Endothelial cell (in vitro differentiated cells): Measurements from ENCODE around the gene NPAS1. TPM values are rescaled to one million over a fixed set of nuclear protein-coding genes. Genes with fewer than 3 reads are reported as not detected.
A peak's percentile ranks its signal among the peaks of the same experiment; 100 is the strongest.
"Not testable (repeated sequence)": the region's sequence is repeated elsewhere in the genome, so short reads cannot be mapped to it uniquely, and the experiment has no call there.

Experiments
- DNase-seq: peaks from one replicate; pipeline ENCODE4 v3.0.0; 2021; ENCODE audit warnings: low spot score
- H3K27ac Mint-ChIP-seq: one replicate; pipeline ENCODE4 v1.8.0; 2021; ENCODE audit warnings: mixed read lengths, inconsistent platforms; ENCODE audit not compliant: unreplicated experiment
- H3K27me3 Mint-ChIP-seq: one replicate; pipeline ENCODE4 v1.8.0; 2021; ENCODE audit warnings: mild to moderate bottlenecking, moderate library complexity, mixed read lengths, inconsistent platforms; ENCODE audit not compliant: unreplicated experiment
- H3K36me3 Mint-ChIP-seq: one replicate; pipeline ENCODE4 v1.8.0; 2021; ENCODE audit warnings: mild to moderate bottlenecking, low read depth, mixed read lengths, inconsistent platforms; ENCODE audit not compliant: unreplicated experiment
- H3K4me1 Mint-ChIP-seq: one replicate; pipeline ENCODE4 v1.8.0; 2021; ENCODE audit warnings: mild to moderate bottlenecking, mixed read lengths, inconsistent platforms; ENCODE audit not compliant: unreplicated experiment
- H3K4me3 Mint-ChIP-seq: one replicate; pipeline ENCODE4 v1.8.0; 2021; ENCODE audit warnings: mild to moderate bottlenecking, mixed read lengths, inconsistent platforms; ENCODE audit not compliant: unreplicated experiment
- H3K9me3 Mint-ChIP-seq: one replicate; pipeline ENCODE4 v1.8.0; 2021; ENCODE audit warnings: mixed read lengths, inconsistent platforms; ENCODE audit not compliant: unreplicated experiment
- total RNA-seq: library from RNA; stranded (reverse); fragmentation: NEBNext Ultra II Directional; extraction: Animal tissue kit (Norgen Biotek cat#: 25700); gene quantifications from one replicate; pipeline ENCODE4 v1.2.1, GENCODE V29; 2021; ENCODE audit not compliant: unreplicated experiment
- TF ChIP-seq, protein P1 (sequence below): fragments of 200-600 bp; sonication (generic); IDR thresholded peaks from one replicate; pipeline ENCODE4 v1.5.0; 2021; ENCODE audit warnings: antibody characterized with exemption; ENCODE audit not compliant: unreplicated experiment

Gene NPAS1
- total RNA-seq, 1 donor from 2014 or later = 1.0 TPM

DNA sequence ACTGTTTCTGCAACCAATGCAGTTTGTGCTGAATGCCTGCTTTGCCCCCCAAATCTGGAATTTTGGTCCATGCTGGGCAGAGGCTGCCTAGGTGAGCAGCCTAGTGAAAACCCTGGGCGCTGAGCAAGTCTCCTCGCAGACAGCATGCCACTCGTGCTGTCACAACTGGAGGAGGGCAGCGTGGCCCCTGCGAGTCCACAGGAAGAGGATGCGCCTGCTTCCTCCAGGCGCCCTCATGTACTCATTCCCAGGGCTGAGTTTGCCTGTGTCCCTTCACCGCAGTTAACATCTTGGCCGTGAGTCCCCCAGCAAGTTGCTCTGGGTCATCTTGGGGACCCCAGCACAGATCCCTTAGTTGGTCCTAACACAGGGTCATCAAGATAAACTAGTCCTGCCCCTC is 55.0 kb downstream of the NPAS1 start:
- Mint-ChIP-seq H3K27me3 (peaks cover 7% of the 10 kb centered on the region), H3K4me1 (peaks cover 23% of the 10 kb centered on the region), H3K9me3 (no peaks in the 10 kb centered on the region), H3K27ac (peak overlapping the region; percentile 72), H3K36me3 (peaks cover 33% of the 10 kb centered on the region), H3K4me3 (no peak overlapping the region)
- peak; percentile 26 for DNase-seq
- TF ChIP-seq, protein P1, sequence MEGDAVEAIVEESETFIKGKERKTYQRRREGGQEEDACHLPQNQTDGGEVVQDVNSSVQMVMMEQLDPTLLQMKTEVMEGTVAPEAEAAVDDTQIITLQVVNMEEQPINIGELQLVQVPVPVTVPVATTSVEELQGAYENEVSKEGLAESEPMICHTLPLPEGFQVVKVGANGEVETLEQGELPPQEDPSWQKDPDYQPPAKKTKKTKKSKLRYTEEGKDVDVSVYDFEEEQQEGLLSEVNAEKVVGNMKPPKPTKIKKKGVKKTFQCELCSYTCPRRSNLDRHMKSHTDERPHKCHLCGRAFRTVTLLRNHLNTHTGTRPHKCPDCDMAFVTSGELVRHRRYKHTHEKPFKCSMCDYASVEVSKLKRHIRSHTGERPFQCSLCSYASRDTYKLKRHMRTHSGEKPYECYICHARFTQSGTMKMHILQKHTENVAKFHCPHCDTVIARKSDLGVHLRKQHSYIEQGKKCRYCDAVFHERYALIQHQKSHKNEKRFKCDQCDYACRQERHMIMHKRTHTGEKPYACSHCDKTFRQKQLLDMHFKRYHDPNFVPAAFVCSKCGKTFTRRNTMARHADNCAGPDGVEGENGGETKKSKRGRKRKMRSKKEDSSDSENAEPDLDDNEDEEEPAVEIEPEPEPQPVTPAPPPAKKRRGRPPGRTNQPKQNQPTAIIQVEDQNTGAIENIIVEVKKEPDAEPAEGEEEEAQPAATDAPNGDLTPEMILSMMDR = no peak

DNA sequence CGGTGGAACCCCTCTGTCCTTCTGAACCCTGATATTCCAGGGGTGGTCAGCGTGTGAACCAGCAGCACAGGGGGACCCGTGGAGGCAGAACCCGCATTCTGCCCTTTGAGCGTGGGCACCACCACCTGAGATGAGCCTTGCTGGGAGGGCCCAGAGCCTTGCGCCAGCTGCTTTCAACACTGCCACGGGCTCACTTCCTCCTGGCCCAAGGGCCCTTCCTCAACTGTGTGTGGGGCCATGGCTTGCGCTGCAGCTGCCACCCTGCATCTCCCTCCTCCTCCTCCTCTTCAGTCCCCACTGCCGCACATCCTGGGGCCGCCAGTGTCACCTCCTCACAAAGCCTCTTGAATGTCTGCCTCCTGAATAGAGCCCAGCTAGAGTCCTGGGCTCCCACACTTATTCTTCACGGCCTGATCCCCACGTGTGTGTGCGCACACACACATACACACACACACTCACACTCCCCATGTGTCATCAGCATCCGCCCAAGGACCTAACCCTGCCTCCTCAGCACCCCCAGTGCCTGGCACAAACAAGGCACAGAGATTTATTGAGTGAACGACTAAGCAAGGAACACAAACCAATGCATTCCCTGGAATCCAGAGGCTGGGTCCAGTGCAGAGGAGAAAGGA is 55.7 kb downstream of the NPAS1 start:
- Mint-ChIP-seq H3K36me3 (peaks cover 30% of the 10 kb centered on the region), H3K4me3 (peak overlapping the region; percentile 50), H3K9me3 (no peaks in the 10 kb centered on the region), H3K4me1 (peaks cover 23% of the 10 kb centered on the region), H3K27ac (peak overlapping the region; percentile 72), H3K27me3 (peaks cover 6% of the 10 kb centered on the region)
- TF ChIP-seq, protein P1 = no peak
- no peak for DNase-seq

DNA sequence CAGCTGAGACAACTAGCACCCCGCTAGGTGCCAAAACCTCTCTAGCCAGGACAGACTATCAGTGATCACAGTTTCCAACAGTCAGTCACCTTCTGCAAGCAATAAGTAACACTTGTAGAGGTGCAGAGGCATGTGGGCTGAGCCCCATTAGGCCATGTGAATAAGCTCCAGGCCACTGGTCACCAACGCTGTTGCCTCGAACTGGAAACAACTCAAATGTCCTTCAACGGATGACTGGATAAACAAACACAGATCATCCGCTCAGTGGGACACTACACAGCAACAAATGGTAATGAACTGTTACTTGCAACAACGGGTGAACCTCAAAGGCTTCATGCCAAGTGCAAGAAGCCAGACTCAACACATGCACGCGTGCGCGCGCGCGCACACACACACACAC is 56.3 kb downstream of the NPAS1 start:
- Mint-ChIP-seq H3K9me3 (no peaks in the 10 kb centered on the region), H3K27me3 (peaks cover 6% of the 10 kb centered on the region), H3K4me3 (no peak overlapping the region), H3K27ac (no peak overlapping the region), H3K36me3 (peaks cover 26% of the 10 kb centered on the region), H3K4me1 (peaks cover 23% of the 10 kb centered on the region)
- DNase-seq = no peak
- TF ChIP-seq, protein P1 = no peak

DNA sequence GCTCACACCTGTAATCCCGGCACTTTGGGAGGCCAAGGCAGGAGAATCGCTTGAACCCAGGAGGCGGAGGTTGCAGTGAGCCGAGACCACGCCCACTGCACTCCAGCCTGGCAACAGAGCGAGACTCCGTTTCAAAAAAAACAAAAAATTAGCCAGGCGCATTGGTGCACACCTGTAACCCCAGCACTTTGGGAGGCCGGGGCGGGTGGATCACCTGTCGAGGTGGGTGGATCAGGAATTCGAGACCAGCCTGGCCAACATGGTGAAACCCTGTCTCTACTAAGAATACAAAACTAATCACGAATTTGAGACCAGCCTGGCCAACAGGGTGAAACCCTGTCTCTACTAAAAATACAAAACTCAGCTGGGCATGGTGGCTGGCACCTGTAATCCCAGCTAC is 58.7 kb downstream of the NPAS1 start:
- not testable (repeated sequence) for H3K27me3 Mint-ChIP-seq, DNase-seq, H3K9me3 Mint-ChIP-seq, H3K4me3 Mint-ChIP-seq, H3K27ac Mint-ChIP-seq
- H3K4me1 Mint-ChIP-seq = peaks cover 23% of the 10 kb centered on the region
- peaks cover 24% of the 10 kb centered on the region for H3K36me3 Mint-ChIP-seq

DNA sequence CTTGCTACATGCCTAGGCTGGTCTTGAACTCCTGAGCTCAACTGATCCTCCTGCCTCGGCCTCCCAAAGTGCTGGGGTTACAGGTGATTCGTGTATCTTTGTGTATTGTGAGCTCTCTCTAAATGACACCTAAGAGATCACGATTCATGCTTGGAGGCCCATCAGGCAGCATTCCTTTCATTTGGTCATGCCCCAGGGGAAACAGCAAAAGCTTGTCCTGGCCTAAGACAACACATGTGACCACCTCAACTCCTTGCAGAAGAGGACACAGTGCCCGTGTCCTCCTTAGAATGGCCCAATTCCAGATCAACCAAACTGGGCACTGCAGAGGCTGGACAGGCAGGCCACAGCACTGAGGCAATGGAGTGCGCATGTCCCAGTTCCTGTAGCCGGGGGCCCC is 61.5 kb downstream of the NPAS1 start:
- Mint-ChIP-seq H3K9me3 (no peaks in the 10 kb centered on the region), H3K27me3 (peaks cover 1% of the 10 kb centered on the region), H3K36me3 (peaks cover 23% of the 10 kb centered on the region), H3K4me3 (no peak overlapping the region), H3K27ac (peak overlapping the region; percentile 5), H3K4me1 (no peaks in the 10 kb centered on the region)
- DNase-seq = no peak
- TF ChIP-seq, protein P1 = no peak
